Stimulated activated naive CD8-positive, alpha-beta T cell treated with anti-CD3 and anti-CD28 coated beads, Interleukin-15, Interleukin-2, amounts not matched to agents 100 ng/mL and 50 ng/mL, for 24 hours (primary cell): ENCODE results near the gene WWC2.

Source experiments
- H3K27ac Mint-ChIP-seq: one replicate; pipeline ENCODE4 v1.8.0; 2021; ENCODE audit warnings: mild to moderate bottlenecking, mixed read lengths
- H3K27me3 Mint-ChIP-seq: one replicate; pipeline ENCODE4 v1.8.0; 2021; ENCODE audit warnings: mixed read lengths
- H3K36me3 Mint-ChIP-seq: one replicate; pipeline ENCODE4 v1.8.0; 2021; ENCODE audit warnings: low read depth, mixed read lengths
- H3K4me1 Mint-ChIP-seq: one replicate; pipeline ENCODE4 v1.8.0; 2021; ENCODE audit warnings: low read depth, mixed read lengths
- H3K4me3 Mint-ChIP-seq: one replicate; pipeline ENCODE4 v1.8.0; 2021; ENCODE audit warnings: mild to moderate bottlenecking, mixed read lengths
- H3K9me3 Mint-ChIP-seq: one replicate; pipeline ENCODE4 v1.8.0; 2021; ENCODE audit warnings: mixed read lengths

The WWC2 gene

DNA sequence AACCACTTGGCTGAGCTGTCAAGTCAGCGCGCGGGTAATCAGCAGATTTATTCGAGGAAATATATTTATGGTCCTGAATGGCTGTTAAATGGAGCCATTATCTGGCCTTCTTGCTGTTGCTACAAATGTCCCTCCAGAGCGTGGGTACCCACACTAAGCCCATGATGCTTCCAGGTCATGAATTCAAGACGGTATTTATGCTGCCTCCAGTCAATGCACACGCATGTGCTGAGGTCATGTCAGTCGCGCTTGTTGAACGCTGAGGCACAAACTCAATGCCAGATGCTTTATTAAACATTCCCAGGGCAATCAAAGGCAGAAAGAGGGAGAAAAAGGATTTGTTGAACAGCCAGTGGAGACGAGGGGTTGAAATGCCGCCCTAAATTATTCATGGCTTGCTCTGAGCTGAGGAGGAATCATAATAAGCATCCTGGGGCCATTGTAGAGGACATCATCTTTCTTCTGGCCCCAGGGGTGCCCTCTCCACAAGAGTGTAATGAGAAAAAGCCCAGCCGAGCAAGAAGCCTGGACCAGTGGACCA, 259.2 kb downstream of the WWC2 start:
- H3K9me3 Mint-ChIP-seq: no peaks in the 10 kb centered on the region
- H3K27me3 Mint-ChIP-seq: peaks cover 4% of the 10 kb centered on the region
- H3K36me3 Mint-ChIP-seq: no peaks in the 10 kb centered on the region
- H3K4me1 Mint-ChIP-seq: no peaks in the 10 kb centered on the region
- H3K27ac Mint-ChIP-seq: no peak overlapping the region
- H3K4me3 Mint-ChIP-seq: no peak overlapping the region

DNA sequence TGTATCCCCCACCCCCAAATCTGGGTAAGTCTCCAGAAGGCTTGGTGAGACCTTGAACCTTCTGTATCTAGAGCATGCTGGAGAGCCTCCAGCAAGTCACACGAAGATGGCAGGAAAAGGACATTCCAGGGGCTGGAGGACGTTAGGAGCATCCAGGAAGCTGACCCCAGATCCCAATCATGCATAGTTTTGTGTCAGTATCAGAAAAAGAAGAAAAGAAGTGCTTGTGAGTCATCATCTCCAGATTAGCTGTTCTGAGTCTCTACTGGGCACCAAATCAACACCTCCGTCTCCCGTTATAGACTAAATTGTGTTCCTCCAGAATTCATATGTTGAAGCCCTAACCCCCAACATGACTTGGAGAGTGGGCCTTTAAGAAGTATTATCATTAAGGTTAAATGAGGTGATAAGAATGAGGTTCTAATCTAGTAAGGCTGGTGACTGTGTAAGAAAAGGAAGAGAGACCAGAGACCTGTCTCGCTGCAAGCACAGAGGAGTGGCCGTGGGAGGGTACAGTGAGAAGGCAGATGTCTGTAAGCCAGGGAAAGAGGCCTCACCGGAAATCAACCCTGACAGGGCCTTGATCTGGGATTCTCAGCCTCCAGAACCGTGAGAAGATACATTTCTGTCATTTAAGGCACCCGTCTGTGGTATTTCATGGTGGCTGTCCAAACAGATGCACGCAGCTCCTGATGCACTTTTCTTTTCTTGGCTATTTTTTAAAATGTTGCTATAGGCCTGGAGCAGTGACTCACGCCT, 261.3 kb downstream of the WWC2 start:
- H3K27me3 Mint-ChIP-seq: peaks cover 4% of the 10 kb centered on the region
- no peaks in the 10 kb centered on the region for H3K9me3 Mint-ChIP-seq
- H3K36me3 Mint-ChIP-seq: no peaks in the 10 kb centered on the region
- H3K27ac Mint-ChIP-seq: no peak overlapping the region
- H3K4me1 Mint-ChIP-seq: no peaks in the 10 kb centered on the region
- H3K4me3 Mint-ChIP-seq: no peak overlapping the region

DNA sequence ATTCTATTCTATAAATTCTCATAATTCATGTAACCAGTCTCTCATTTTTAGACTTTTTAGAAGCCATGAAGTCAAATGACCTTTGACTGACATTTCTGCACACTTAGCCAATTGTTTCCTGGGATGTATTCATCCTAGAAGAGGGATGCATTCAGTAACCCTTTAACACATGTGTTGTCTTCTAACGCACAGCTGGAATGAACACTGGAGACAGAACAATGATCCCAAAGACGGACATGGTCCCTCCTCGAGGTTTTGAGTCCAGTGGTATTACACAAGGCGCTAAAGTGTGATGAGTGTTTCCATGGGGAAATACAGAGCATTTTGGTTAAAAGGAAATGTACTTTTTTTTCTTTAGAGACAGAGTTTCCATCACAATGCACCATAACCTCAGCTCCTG, 263.0 kb downstream of the WWC2 start:
- H3K9me3 Mint-ChIP-seq: no peaks in the 10 kb centered on the region
- H3K4me1 Mint-ChIP-seq: no peaks in the 10 kb centered on the region
- no peaks in the 10 kb centered on the region for H3K36me3 Mint-ChIP-seq
- no peak overlapping the region for H3K4me3 Mint-ChIP-seq
- peaks cover 4% of the 10 kb centered on the region for H3K27me3 Mint-ChIP-seq
- no peak overlapping the region for H3K27ac Mint-ChIP-seq

DNA sequence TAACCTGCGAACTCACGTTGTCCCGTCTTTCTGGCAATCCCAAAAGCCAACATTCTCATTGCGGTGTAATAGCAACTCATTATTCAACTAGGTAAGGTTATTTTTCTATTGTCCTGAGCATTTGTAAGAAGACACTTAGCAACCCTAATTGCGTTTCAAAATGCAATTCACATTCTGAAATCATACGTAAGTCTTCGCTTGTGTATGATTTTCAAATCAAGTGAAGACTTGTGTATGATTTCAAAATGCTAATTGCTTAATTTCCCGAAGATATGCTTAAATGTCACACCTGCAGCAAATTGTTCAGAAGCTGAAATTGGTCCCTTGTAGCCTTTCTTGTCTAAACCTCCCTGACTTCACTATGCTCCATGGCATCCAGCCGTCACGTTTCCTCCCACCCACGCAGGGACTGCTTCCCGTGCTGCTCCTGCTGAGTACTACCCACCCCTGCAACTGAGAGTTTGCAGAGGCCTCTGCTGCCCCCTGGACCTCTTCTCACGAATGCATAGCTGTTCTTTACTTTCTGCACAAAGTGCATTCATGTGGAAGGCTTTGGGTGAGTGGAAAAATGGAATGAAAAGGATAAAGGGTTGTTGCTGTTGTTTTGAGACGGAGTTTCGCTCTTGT, 264.0 kb downstream of the WWC2 start:
- Mint-ChIP-seq H3K4me3 (no peak overlapping the region), H3K27ac (no peak overlapping the region), H3K36me3 (no peaks in the 10 kb centered on the region), H3K27me3 (no peaks in the 10 kb centered on the region), H3K4me1 (no peaks in the 10 kb centered on the region), H3K9me3 (no peaks in the 10 kb centered on the region)

DNA sequence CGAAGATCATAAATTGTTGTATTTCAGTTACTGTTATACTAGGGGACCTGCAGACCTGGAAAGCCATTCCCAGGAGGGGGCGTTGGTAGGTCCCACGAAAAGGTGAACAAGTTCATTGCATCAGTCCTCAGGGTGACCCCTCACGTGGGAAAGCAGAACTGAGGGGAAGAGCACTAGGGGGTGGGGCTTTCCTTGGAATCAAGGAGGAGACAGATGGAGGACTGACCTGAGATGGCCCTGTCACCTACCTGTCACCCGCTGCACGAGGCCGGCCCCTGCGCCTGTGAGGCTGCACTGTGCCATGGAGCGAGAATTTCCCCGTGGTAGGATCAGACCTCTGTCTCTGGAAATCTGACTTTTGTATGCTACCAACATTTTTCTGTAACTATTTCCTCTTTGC, 265.0 kb downstream of the WWC2 start:
- H3K9me3 Mint-ChIP-seq: no peaks in the 10 kb centered on the region
- no peaks in the 10 kb centered on the region for H3K4me1 Mint-ChIP-seq
- no peaks in the 10 kb centered on the region for H3K36me3 Mint-ChIP-seq
- no peak overlapping the region for H3K4me3 Mint-ChIP-seq
- H3K27ac Mint-ChIP-seq: no peak overlapping the region
- H3K27me3 Mint-ChIP-seq: no peaks in the 10 kb centered on the region

DNA sequence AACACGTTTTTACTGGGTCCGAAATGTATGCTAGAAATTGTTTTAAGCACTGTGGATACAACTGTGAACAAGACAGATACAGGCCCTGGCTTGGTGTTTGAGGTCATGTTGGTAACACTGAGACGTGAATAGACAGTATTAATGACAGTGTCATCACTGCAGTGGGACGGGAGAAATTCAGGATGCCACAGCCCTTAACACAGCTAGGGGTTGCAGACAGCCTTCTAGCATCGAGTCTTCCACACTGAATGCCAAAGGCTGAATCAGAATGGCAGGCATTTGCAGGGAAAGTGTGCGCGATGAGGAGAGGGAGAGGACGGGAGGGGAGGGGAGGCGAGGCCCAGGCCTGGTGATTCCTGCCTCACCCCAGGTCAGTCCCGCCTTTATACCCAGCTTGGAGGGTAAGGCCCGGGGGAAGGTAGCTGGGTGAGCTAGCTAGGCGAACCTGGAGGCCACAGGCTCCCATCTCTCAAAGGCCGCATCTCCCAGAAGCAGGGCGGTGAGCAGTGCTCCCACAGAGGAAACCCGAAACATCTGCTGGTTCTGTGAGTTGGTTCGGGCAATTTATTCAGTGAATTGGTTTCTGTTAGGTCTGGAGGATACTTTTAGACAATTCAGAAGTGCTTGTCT, 267.3 kb downstream of the WWC2 start:
- H3K4me3 Mint-ChIP-seq: no peak overlapping the region
- H3K36me3 Mint-ChIP-seq: no peaks in the 10 kb centered on the region
- H3K27me3 Mint-ChIP-seq: peaks cover 4% of the 10 kb centered on the region
- no peaks in the 10 kb centered on the region for H3K9me3 Mint-ChIP-seq
- no peak overlapping the region for H3K27ac Mint-ChIP-seq
- no peaks in the 10 kb centered on the region for H3K4me1 Mint-ChIP-seq

DNA sequence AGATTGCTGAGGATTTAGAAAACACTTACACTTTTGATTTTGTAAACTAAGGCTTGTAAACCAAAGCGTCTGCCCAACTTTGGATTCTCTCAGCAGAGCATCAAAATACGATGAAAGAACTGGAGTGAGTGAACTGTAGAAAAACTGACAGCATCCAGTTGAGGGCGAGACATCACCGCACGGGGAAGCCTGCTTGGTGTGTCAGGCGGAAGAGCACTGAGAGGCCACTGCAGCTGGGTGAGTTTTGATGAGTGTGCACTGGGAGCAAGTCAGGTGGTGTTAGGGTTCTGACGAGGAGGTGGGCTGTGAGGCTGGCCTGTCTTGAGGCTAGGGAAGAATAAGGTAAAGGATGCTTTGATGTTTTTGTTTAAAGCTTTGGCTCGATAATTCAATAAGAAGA, 270.0 kb downstream of the WWC2 start:
- Mint-ChIP-seq H3K27ac (no peak overlapping the region), H3K27me3 (peaks cover 4% of the 10 kb centered on the region), H3K36me3 (no peaks in the 10 kb centered on the region), H3K4me3 (no peak overlapping the region), H3K4me1 (no peaks in the 10 kb centered on the region), H3K9me3 (peaks cover 9% of the 10 kb centered on the region)
